Stimulated activated CD8-positive, alpha-beta memory T cell treated with anti-CD3 and anti-CD28 coated beads, Interleukin-4, amount 100 ng/mL, for 4 hours (primary cell): ENCODE measurements around the gene PNKD.

Experiments
- DNase-seq, 2 donors: peaks; one replicate each; pipeline ENCODE4 v3.0.0-alpha.2; 2020; ENCODE audit warnings: low read depth in 2 of 2, low spot score in 1 of 2

Gene PNKD

DNA sequence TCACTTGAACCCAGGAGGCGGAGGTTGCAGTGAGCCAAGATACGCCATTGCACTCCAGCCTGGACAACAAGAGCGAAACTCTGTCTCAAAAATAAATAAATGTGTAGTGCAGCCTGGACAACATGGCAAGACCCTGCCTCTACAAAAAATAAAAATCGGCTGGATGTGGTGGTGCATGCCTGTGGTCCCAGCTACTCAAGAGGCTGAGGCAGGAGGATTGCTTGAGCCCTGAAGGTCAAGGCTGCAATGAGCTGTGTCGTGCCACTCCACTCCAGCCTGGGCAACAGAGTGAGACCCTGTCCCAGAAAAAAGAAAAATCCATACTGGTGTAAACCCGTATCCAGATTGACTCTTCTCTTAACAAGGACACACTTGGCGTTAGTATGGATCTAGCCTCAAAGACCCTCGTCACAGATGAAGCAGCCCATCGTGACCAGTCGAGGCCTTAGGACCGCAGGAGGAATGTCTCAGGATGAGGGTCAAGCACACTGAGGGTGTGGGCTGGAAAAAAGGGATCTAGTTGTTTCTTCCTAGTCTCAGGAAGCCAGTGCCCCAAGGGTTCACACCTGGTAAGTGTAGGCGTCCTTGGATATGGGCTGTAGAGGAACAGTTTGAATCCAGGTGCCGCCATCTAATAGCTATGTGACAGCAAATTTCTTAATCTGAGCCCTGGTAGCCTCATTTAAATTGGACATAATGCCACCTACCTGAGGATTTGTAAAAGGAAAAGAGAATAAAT lies 13.5 kb upstream of the PNKD start:
- no peak for DNase-seq

GRCh38 chr2:218257390-218257981 lies 12.8 kb upstream of the PNKD start:
- DNase-seq, result peak; percentile 36 to 57

DNA sequence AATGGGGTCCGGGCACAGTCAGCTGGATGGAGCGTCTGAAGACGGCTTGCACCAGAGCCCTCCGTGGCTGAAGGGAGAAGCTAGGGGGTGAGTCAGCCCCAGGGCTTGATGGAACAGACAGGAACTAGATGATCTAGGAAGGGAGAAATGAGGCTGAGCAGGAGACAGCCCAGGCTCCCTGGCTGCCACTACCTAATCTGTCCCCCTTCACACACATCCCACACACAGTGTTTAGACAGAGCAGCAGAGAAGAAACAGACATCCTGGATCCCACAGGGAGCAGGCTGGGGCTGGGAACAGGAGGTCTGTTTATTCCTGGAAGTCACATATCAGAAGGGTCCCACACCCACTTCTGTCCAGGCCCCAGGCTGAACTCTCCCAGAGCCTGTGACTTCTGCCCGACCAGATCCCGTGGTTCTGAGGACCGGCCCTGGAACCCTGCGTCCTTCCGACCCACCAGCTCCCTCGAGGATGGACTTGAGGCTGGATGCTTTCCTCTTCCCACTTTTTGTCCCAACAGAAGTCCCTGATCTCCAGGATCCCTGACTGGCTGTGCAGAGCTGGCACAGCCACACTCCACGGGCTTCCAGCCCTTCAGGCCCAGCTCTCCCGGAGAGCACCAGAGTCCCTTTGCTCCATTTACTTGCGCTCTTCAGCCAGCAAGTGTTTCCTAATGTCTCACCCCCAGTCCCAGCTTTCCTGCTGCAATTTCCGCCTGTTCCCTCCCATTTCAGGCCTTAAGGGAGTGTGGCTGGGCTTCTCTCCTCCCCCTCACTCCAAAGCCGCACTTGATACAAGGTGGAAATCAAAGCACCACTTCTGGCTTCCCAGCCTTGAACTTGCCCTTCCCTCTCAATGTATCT lies 11.0 kb upstream of the PNKD start:
- no peak for DNase-seq

DNA sequence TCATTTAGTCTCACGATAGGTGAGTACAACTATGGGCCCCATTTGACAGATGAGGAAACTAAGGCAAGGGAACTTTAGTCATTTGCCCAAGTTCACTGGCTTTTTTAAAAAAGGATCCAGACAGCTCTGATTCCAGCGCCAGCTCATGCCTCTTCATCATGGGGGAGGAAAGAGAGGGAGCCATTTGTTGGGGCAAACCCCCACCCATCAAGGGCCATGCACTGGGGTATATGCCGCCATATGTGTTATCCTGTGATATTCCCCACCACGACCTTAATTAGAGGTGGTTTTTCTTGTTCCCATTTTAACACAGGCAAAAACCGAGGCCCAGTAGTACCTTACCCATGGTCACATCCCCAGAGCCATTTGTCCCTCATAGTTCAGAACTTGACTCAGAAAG lies 10.2 kb upstream of the PNKD start:
- no peak for DNase-seq

DNA sequence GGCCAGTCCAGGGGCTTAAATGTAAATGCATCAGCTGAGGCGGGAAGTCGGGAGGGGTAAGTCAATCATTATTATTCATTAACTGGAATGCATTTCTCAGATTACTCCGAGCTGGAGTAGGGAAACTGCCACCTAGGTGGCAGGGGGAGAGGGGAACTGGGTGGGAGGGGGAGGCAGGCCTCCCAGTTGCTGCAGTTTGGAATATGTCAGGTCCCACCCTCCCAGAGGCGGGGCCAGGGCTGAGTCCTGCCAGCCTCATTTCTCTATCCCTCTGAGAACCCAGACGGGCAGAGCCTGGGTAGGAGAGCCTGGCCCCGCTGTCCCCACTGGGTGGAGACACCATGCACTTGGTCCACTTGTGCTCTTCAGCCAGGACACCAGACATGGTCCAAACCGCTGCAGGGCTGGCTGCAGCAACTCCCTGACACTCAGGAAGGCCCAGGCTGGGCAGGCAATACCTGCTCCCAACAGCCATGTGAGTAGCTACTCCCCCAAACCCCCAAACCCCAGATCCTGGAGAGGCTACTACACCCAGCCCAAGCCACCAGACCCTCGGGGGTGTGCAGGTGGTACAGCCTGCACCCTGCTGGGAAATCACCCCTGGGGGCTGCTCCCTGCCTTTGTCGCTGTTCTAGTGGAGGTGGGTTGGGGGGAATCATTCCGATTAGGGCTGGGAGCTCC lies 9.4 kb upstream of the PNKD start, which contains the start of gene GPBAR1:
Gene GPBAR1, plus strand, starts transcription at position 274 of the 681 bp plus-strand sequence. CDS start 1,710 bp downstream, outside the sequence.
- DNase-seq, result no peak

GRCh38 chr2:218261423-218262236 lies 8.7 kb upstream of the PNKD start:
- no peak for DNase-seq

GRCh38 chr2:218262237-218262600 lies 8.1 kb upstream of the PNKD start:
- no peak for DNase-seq

GRCh38 chr2:218262631-218263586 lies 7.4 kb upstream of the PNKD start:
- DNase-seq, result no peak

- DNase-seq, result no peak
Measured at GRCh38 chr2:218263817-218264641, 6.3 kb upstream of the PNKD start.

GRCh38 chr2:218264773-218265561 lies 5.4 kb upstream of the PNKD start:
- no peak for DNase-seq

- no peak for DNase-seq
Measured at GRCh38 chr2:218265626-218266025, 4.7 kb upstream of the PNKD start.

- no peak for DNase-seq
Measured at GRCh38 chr2:218266316-218266979, 3.9 kb upstream of the PNKD start.

- no peak for DNase-seq
Measured at GRCh38 chr2:218267259-218267658, 3.1 kb upstream of the PNKD start.

GRCh38 chr2:218270721-218271486 lies 585 bp downstream of the PNKD start:
- DNase-seq, result no peak

- no peak for DNase-seq
Measured at GRCh38 chr2:218271487-218271797, 1.1 kb downstream of the PNKD start.

GRCh38 chr2:218271865-218272530 lies 1.7 kb downstream of the PNKD start:
- DNase-seq, result no peak
